WERI-Rb-1 (cell line): ENCODE measurements around the gene LYPD4.

ENCODE experiments used
- DNase-seq: peaks from one replicate; pipeline ENCODE4 v3.0.0-alpha.2; 2020
- H3K27ac ChIP-seq: fragments of 250-450 bp; sonication (Bioruptor Pico); 2 replicates; pipeline ENCODE4 v1.5.1; 2020; ENCODE audit warnings: mild to moderate bottlenecking, moderate library complexity
- H3K27me3 ChIP-seq: fragments of 250-450 bp; sonication (Bioruptor Pico); 2 replicates; pipeline ENCODE4 v1.5.1; 2021; ENCODE audit warnings: mild to moderate bottlenecking, low read depth, moderate library complexity; ENCODE audit not compliant: insufficient read depth, severe bottlenecking
- H3K36me3 ChIP-seq: fragments of 250-450 bp; sonication (Bioruptor Pico); 2 replicates; pipeline ENCODE4 v1.5.1; 2020; ENCODE audit warnings: mild to moderate bottlenecking, moderate library complexity
- H3K4me3 ChIP-seq: 2 replicates; pipeline ENCODE4 v1.5.1; 2011; ENCODE audit warnings: low read depth, mild to moderate bottlenecking, control low read depth, low read length
- H3K9me3 ChIP-seq: fragments of 250-450 bp; sonication (Bioruptor Pico); 2 replicates; pipeline ENCODE4 v1.5.1; 2021; ENCODE audit warnings: mild to moderate bottlenecking, moderate library complexity; ENCODE audit not compliant: severe bottlenecking
- TF ChIP-seq, protein P1 (sequence below): IDR thresholded peaks from 2 replicates; pipeline ENCODE4 v1.5.1; 2011; ENCODE audit warnings: low read depth, mild to moderate bottlenecking, control low read depth, inconsistent platforms, low read length

The LYPD4 gene

DNA sequence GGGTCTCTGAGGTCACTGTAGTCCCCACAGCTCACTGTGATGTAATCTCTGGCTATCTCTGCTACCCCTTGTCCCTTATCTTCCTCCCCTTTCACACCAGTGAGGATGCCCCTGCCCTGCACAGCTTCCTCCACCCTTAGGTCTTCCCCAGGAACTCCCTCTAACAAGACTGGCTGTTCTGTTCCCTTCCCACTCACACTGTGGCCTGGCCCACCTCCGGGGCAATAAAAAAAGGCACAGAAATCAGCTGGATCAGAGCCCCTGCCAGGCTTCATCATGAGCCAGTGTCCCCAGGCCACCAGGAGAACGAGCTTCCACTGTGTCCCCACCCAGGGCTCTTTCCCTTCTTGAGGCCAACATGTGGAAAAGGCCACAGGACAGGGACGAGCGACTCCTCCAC is 43.5 kb downstream of the LYPD4 start:
- TF ChIP-seq, protein P1, sequence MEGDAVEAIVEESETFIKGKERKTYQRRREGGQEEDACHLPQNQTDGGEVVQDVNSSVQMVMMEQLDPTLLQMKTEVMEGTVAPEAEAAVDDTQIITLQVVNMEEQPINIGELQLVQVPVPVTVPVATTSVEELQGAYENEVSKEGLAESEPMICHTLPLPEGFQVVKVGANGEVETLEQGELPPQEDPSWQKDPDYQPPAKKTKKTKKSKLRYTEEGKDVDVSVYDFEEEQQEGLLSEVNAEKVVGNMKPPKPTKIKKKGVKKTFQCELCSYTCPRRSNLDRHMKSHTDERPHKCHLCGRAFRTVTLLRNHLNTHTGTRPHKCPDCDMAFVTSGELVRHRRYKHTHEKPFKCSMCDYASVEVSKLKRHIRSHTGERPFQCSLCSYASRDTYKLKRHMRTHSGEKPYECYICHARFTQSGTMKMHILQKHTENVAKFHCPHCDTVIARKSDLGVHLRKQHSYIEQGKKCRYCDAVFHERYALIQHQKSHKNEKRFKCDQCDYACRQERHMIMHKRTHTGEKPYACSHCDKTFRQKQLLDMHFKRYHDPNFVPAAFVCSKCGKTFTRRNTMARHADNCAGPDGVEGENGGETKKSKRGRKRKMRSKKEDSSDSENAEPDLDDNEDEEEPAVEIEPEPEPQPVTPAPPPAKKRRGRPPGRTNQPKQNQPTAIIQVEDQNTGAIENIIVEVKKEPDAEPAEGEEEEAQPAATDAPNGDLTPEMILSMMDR, result no peak
- H3K4me3 ChIP-seq, result no peak overlapping the region
- no peak for DNase-seq
- peaks cover 3% of the 10 kb centered on the region for H3K9me3 ChIP-seq
- no peaks in the 10 kb centered on the region for H3K27me3 ChIP-seq
- H3K36me3 ChIP-seq, result no peaks in the 10 kb centered on the region
- H3K27ac ChIP-seq, result no peak overlapping the region

DNA sequence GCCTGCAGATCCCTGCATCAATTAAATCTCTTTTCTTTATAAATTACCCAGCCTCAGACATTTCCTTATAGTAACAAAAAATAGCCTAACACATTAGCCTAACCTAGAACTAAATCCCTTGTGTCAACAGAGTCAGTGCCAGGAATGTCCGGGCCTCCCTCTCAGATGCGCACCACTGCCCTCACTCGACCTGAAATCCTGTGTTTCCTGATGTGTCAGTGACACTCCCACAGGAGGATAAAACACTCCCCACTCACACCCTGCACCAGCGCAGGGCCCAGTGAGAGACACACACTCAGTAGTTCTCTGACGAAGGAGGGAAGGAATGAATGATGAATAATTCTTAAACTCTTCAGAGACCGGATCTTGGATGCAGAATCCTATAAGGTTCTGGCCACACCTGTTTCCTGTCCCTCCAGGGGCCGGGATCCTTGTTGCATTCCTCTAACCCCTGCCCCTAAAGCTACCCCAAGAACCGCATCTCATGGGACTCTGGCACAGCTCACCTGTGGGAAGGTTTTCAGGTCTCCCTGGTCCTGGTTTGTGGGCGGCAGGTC is 45.0 kb downstream of the LYPD4 start:
- no peak overlapping the region for H3K4me3 ChIP-seq
- H3K27ac ChIP-seq, result no peak overlapping the region
- TF ChIP-seq, protein P1, result no peak
- H3K27me3 ChIP-seq, result no peaks in the 10 kb centered on the region
- peaks cover 3% of the 10 kb centered on the region for H3K9me3 ChIP-seq
- peak; percentile 33 for DNase-seq
- H3K36me3 ChIP-seq, result no peaks in the 10 kb centered on the region

DNA sequence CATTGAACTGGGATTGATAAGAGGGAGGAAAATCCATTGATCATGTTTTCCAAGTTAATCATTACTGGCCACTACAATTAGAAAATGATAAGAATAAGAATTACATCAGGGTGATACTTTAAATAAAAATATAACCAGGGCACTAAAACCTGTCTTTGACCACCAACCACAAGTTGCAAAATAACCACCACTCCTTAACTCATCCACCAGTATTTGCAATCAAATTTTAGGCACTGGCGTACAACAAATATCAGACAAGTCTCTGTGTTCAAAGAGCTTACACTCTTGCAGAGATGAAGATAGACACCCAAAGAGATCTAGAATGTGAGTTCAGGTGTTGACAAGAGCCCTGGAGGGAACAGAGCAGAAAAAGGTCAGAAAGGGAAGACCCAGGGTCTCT is 47.6 kb downstream of the LYPD4 start:
- Histone ChIP-seq H3K27me3 (peaks cover 13% of the 10 kb centered on the region), H3K4me3 (no peak overlapping the region), H3K36me3 (no peaks in the 10 kb centered on the region), H3K9me3 (peaks cover 3% of the 10 kb centered on the region), H3K27ac (no peak overlapping the region)
- TF ChIP-seq, protein P1, result no peak
- DNase-seq, result no peak

DNA sequence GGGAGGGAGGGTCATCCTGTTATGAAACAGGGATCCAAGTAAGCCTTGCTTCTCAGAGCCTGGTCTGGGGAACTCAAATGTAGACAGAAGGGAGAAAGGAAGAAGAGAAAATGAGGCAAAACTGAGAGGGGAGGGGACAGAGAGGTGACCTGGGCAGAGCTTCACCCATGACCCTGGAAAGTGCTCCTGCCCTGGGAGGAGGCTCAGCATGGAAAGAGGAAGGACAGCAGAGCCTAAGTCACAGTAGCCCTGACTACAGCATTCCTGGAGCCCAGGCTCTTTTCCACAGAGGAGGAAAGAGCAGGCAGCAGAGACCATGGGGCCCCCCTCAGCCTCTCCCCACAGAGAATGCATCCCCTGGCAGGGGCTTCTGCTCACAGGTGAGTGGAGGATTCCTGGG is 48.1 kb downstream of the LYPD4 start, which contains the start of gene CEACAM3:
CEACAM3 (plus strand) TSS at position 226 of the 400 bp plus-strand sequence; CDS start at position 317, 91 bp downstream.
- peaks cover under 1% of the 10 kb centered on the region for H3K9me3 ChIP-seq
- no peak within 1 kb of the TSS for H3K27ac ChIP-seq
- no peaks in the 10 kb centered on the region for H3K36me3 ChIP-seq
- no peak within 1 kb of the TSS for H3K4me3 ChIP-seq
- peaks cover 18% of the 10 kb centered on the region for H3K27me3 ChIP-seq
- DNase-seq, result no peak
- TF ChIP-seq, protein P1, result no peak

DNA sequence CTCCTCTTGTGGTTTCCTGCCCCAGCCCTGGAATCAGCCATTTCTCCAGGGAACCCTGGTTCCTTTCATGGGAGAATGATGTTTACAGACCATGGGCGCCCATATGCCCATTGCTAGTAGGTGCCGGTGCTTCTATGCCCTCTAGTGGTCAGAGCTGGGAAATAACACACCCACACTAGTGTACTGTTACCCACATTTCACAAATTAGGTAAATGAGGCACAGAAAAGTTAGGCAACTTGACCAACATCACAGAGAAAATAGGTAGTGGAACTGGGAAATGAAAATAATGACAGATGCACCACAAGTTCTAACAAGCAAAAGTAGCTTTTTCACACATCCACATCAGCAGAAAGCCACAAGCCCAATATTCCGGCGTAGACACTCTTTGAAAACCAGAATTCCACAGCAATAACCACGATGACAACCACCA is 49.4 kb downstream of the LYPD4 start:
- DNase-seq, result peak; percentile 69
- TF ChIP-seq, protein P1, result peak; percentile 67
- Histone ChIP-seq H3K27me3 (peaks cover 24% of the 10 kb centered on the region), H3K4me3 (no peak overlapping the region), H3K9me3 (no peaks in the 10 kb centered on the region), H3K27ac (no peak overlapping the region), H3K36me3 (no peaks in the 10 kb centered on the region)

DNA sequence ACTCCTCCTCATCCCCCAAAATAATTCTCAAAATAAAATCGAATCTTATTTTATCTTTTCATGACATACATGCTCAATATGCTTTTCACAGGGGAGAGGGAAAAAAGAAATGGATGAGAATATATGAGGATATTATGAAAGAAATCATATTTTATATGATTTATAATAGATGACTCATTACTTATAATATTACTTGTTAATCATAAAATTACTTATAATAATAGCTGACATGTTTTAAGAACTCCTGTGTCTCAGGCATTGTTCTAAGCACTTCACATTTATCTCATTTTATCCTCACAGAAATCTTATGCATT is 51.1 kb downstream of the LYPD4 start:
- Histone ChIP-seq H3K9me3 (no peaks in the 10 kb centered on the region), H3K4me3 (no peak overlapping the region), H3K27me3 (peaks cover 32% of the 10 kb centered on the region), H3K36me3 (no peaks in the 10 kb centered on the region), H3K27ac (no peak overlapping the region)
- DNase-seq, result no peak
- TF ChIP-seq, protein P1, result no peak
